HepG2 (cell line): ENCODE results near the gene WWP2. TPM values are rescaled to one million over a fixed set of nuclear protein-coding genes. Genes with fewer than 3 reads are reported as not detected.

Experiments
- FOXK1 ChIP-seq: sonication (generic); formaldehyde crosslinking; IDR thresholded peaks from 2 replicates; pipeline ENCODE4 v1.4.0; 2020; ENCODE audit warnings: low read depth, missing genetic modification reagents, borderline replicate concordance
- FOXM1 ChIP-seq: sonication (generic); formaldehyde crosslinking; IDR thresholded peaks from 2 replicates; pipeline ENCODE4 v1.5.0; 2020; ENCODE audit warnings: missing genetic modification reagents
- IRX3 ChIP-seq: sonication (generic); formaldehyde crosslinking; IDR thresholded peaks from 2 replicates; pipeline ENCODE4 v1.8.1; 2023; ENCODE audit warnings: mild to moderate bottlenecking, low read depth, missing genetic modification reagents, borderline replicate concordance
- MYNN ChIP-seq: sonication (generic); formaldehyde crosslinking; IDR thresholded peaks from 2 replicates; pipeline ENCODE4 v1.4.0; 2020; ENCODE audit warnings: mild to moderate bottlenecking, low read depth, missing genetic modification reagents
- NFYB ChIP-seq: sonication (generic); formaldehyde crosslinking; IDR thresholded peaks from 2 replicates; pipeline ENCODE4 v1.4.0; 2020; ENCODE audit warnings: missing genetic modification reagents
- SOX6 ChIP-seq, 2 experiments: fragments of 450-650 bp in 1 of 2; sonication (generic) in 1 of 2; formaldehyde crosslinking in 1 of 2; IDR thresholded peaks; 2 replicates each; pipeline versions ENCODE4 v1.4.0 to v1.6.1; 2017 to 2020; ENCODE audit warnings: antibody characterized with exemption in 1 of 2, mild to moderate bottlenecking in 1 of 2, missing genetic modification reagents in 1 of 2
- SUZ12 ChIP-seq: fragments of 150-350 bp; IDR thresholded peaks from 2 replicates; pipeline ENCODE4 v1.6.1; 2014; ENCODE audit warnings: low read depth, low read length
- ZNF234 ChIP-seq: sonication (generic); formaldehyde crosslinking; conservative IDR thresholded peaks from 2 replicates; pipeline ENCODE4 v1.5.1; 2020; ENCODE audit warnings: mild to moderate bottlenecking, missing genetic modification reagents
- ZNF296 ChIP-seq: sonication (generic); formaldehyde crosslinking; conservative IDR thresholded peaks from 2 replicates; pipeline ENCODE4 v1.5.0; 2020; ENCODE audit warnings: mild to moderate bottlenecking, missing genetic modification reagents
- ZNF337 ChIP-seq: sonication (generic); formaldehyde crosslinking; IDR thresholded peaks from 2 replicates; pipeline ENCODE4 v1.5.1; 2020; ENCODE audit warnings: missing genetic modification reagents, low read depth, mild to moderate bottlenecking, borderline replicate concordance
- ZNF614 ChIP-seq: IDR thresholded peaks from 2 replicates; pipeline ENCODE4 v1.6.1; 2018; ENCODE audit warnings: missing biosample characterization, missing genetic modification reagents, inconsistent platforms, borderline replicate concordance
- ZNF766 ChIP-seq: sonication (generic); formaldehyde crosslinking; IDR thresholded peaks from 2 replicates; pipeline ENCODE4 v1.5.0; 2020; ENCODE audit warnings: missing genetic modification reagents, borderline replicate concordance
- polyA plus RNA-seq, 8 experiments: library from polyadenylated mRNA; depleted of rRNA in 3 of 8; stranded (reverse) in 7 of 8; unstranded in 1 of 8; fragments of >200 nt; fragmentation: Illumina TruSeq in 4 of 8; extraction: Trizol in 4 of 8; gene quantifications; 2 replicates each; pipeline versions ENCODE4 v1.2.1 to v1.2.3, GENCODE V29; 2011 to 2016; ENCODE audit warnings: low read depth in 4 of 8, missing spikeins in 1 of 8, mixed read lengths in 1 of 8; ENCODE audit not compliant: insufficient read depth in 1 of 8
- total RNA-seq, 5 experiments: library from RNA; depleted of rRNA; stranded (reverse); fragments of >200 nt; fragmentation: Illumina TruSeq; extraction: Trizol; gene quantifications; 2 replicates each; pipeline ENCODE4 v1.2.3, GENCODE V29; 2016; ENCODE audit warnings: low read depth in 1 of 5
- TF ChIP-seq, protein P1 (sequence below): sonication (generic); formaldehyde crosslinking; IDR thresholded peaks from 2 replicates; pipeline ENCODE4 v1.4.0; 2020; ENCODE audit warnings: missing genetic modification reagents
- TF ChIP-seq, protein P2 (sequence below): sonication (generic); formaldehyde crosslinking; IDR thresholded peaks from 2 replicates; pipeline ENCODE4 v1.4.0; 2020; ENCODE audit warnings: missing genetic modification reagents, mild to moderate bottlenecking, borderline replicate concordance
- TF ChIP-seq, protein P3 (sequence below): sonication (generic); formaldehyde crosslinking; IDR thresholded peaks from 2 replicates; pipeline ENCODE4 v1.4.0; 2020; ENCODE audit warnings: missing genetic modification reagents
- TF ChIP-seq, protein P4 (sequence below): sonication (generic); formaldehyde crosslinking; IDR thresholded peaks from 2 replicates; pipeline ENCODE4 v1.9.0; 2021; ENCODE audit warnings: missing genetic modification reagents, mild to moderate bottlenecking, borderline replicate concordance
- TF ChIP-seq, protein P5 (sequence below): sonication (generic); formaldehyde crosslinking; IDR thresholded peaks from 2 replicates; pipeline ENCODE4 v1.4.0; 2020; ENCODE audit warnings: missing genetic modification reagents, borderline replicate concordance

WWP2 gene
- total and polyA plus RNA-seq, 2 of the 13 experiments (the other 11 are each of a cell fraction or from before 2014, with no cell fraction given), result 11.4 to 28.2 TPM

DNA sequence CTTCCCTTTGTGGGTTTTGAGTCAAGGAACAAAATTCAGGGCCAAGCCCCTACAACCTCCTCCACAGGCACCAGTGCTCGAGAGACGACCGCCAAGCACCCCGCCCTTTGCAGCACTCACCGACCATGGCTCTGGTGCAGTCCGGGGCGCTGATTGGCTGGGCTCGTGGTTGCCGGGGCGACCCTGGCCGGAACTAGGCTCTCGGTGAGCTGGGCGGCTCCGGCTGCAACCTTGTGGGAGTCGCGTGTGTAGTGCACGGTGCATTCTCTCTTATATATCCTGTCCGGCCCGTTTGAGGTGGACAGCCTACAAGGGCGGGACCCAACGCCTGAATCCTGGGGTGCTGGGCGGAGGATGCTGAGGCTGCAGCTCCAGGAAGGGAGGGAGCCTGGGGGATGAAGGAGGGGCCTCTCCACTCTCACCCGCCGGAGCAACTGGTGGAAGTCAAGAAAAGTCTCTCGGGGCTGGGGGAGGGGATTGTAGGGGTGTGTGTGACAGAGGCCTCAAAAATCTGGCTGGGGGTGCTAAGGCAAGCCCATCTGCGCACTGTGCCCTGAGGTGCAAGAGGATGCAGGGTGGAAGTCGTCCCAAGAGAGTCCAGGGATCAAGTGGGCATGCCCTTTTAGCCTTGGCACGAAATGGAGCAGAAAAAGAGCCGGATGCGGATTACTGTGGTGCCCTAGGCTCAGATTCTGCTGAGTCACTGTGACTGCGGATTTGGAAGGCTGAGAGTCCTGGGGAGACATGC is 35.6 kb upstream of the WWP2 start, which contains the start of gene NQO1 (continued):
- TF ChIP-seq ZNF296 (CRISPR knock-in tag), result 0 out of 2 replicates have a peak, but pooled peaks have one; percentile 85
- TF ChIP-seq ZNF766 (CRISPR knock-in tag), result no peak; the same call in 1 of the 2 replicates
- peak; percentile 10; the same call in 1 of the 2 replicates for TF ChIP-seq FOXK1 (CRISPR knock-in tag)
- TF ChIP-seq IRX3 (CRISPR knock-in tag), result no peak; the same call in 1 of the 2 replicates
- TF ChIP-seq, protein P1, sequence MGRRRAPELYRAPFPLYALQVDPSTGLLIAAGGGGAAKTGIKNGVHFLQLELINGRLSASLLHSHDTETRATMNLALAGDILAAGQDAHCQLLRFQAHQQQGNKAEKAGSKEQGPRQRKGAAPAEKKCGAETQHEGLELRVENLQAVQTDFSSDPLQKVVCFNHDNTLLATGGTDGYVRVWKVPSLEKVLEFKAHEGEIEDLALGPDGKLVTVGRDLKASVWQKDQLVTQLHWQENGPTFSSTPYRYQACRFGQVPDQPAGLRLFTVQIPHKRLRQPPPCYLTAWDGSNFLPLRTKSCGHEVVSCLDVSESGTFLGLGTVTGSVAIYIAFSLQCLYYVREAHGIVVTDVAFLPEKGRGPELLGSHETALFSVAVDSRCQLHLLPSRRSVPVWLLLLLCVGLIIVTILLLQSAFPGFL (CRISPR knock-in tag), result no peak
- TF ChIP-seq ZNF614, result peak; percentile 62; the same call in 1 of the 2 replicates
- TF ChIP-seq, protein P2, sequence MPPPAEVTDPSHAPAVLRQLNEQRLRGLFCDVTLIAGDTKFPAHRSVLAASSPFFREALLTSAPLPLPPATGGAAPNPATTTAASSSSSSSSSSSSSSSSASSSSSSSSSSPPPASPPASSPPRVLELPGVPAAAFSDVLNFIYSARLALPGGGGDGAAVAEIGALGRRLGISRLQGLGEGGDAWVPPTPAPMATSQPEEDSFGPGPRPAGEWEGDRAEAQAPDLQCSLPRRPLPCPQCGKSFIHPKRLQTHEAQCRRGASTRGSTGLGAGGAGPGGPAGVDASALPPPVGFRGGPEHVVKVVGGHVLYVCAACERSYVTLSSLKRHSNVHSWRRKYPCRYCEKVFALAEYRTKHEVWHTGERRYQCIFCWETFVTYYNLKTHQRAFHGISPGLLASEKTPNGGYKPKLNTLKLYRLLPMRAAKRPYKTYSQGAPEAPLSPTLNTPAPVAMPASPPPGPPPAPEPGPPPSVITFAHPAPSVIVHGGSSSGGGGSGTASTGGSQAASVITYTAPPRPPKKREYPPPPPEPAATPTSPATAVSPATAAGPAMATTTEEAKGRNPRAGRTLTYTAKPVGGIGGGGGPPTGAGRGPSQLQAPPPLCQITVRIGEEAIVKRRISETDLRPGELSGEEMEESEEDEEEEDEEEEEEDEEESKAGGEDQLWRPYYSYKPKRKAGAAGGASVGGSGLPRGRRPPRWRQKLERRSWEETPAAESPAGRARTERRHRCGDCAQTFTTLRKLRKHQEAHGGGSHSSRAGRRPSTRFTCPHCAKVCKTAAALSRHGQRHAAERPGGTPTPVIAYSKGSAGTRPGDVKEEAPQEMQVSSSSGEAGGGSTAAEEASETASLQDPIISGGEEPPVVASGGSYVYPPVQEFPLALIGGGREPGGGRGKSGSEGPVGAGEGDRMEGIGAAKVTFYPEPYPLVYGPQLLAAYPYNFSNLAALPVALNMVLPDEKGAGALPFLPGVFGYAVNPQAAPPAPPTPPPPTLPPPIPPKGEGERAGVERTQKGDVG (CRISPR knock-in tag), result 0 out of 2 replicates have a peak, but pooled peaks have one; percentile 66
- TF ChIP-seq NFYB (CRISPR knock-in tag), result peak; percentile 77
- TF ChIP-seq, protein P3, sequence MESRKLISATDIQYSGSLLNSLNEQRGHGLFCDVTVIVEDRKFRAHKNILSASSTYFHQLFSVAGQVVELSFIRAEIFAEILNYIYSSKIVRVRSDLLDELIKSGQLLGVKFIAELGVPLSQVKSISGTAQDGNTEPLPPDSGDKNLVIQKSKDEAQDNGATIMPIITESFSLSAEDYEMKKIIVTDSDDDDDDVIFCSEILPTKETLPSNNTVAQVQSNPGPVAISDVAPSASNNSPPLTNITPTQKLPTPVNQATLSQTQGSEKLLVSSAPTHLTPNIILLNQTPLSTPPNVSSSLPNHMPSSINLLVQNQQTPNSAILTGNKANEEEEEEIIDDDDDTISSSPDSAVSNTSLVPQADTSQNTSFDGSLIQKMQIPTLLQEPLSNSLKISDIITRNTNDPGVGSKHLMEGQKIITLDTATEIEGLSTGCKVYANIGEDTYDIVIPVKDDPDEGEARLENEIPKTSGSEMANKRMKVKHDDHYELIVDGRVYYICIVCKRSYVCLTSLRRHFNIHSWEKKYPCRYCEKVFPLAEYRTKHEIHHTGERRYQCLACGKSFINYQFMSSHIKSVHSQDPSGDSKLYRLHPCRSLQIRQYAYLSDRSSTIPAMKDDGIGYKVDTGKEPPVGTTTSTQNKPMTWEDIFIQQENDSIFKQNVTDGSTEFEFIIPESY, result 0 out of 2 replicates have a peak, but pooled peaks have one; percentile 6
- TF ChIP-seq ZNF234 (CRISPR knock-in tag), result no peak
- no peak for TF ChIP-seq ZNF337 (CRISPR knock-in tag)
- no peak for TF ChIP-seq SOX6 (IDR thresholded peaks at IDR 0.05)
- peak; percentile 37 for TF ChIP-seq SOX6 (CRISPR knock-in tag; IDR thresholded peaks at IDR 0.05)
- TF ChIP-seq, protein P4, sequence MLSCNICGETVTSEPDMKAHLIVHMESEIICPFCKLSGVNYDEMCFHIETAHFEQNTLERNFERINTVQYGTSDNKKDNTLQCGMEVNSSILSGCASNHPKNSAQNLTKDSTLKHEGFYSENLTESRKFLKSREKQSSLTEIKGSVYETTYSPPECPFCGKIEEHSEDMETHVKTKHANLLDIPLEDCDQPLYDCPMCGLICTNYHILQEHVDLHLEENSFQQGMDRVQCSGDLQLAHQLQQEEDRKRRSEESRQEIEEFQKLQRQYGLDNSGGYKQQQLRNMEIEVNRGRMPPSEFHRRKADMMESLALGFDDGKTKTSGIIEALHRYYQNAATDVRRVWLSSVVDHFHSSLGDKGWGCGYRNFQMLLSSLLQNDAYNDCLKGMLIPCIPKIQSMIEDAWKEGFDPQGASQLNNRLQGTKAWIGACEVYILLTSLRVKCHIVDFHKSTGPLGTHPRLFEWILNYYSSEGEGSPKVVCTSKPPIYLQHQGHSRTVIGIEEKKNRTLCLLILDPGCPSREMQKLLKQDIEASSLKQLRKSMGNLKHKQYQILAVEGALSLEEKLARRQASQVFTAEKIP (CRISPR knock-in tag), result no peak
- no peak; the same call in 1 of the 2 replicates for TF ChIP-seq MYNN (CRISPR knock-in tag)
- TF ChIP-seq SUZ12, result no peak
- TF ChIP-seq, protein P5, sequence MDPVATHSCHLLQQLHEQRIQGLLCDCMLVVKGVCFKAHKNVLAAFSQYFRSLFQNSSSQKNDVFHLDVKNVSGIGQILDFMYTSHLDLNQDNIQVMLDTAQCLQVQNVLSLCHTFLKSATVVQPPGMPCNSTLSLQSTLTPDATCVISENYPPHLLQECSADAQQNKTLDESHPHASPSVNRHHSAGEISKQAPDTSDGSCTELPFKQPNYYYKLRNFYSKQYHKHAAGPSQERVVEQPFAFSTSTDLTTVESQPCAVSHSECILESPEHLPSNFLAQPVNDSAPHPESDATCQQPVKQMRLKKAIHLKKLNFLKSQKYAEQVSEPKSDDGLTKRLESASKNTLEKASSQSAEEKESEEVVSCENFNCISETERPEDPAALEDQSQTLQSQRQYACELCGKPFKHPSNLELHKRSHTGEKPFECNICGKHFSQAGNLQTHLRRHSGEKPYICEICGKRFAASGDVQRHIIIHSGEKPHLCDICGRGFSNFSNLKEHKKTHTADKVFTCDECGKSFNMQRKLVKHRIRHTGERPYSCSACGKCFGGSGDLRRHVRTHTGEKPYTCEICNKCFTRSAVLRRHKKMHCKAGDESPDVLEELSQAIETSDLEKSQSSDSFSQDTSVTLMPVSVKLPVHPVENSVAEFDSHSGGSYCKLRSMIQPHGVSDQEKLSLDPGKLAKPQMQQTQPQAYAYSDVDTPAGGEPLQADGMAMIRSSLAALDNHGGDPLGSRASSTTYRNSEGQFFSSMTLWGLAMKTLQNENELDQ (CRISPR knock-in tag), result no peak
- no peak for TF ChIP-seq FOXM1 (CRISPR knock-in tag)
